ENCODE results near the gene KLHL10.

KLHL10 gene

DNA sequence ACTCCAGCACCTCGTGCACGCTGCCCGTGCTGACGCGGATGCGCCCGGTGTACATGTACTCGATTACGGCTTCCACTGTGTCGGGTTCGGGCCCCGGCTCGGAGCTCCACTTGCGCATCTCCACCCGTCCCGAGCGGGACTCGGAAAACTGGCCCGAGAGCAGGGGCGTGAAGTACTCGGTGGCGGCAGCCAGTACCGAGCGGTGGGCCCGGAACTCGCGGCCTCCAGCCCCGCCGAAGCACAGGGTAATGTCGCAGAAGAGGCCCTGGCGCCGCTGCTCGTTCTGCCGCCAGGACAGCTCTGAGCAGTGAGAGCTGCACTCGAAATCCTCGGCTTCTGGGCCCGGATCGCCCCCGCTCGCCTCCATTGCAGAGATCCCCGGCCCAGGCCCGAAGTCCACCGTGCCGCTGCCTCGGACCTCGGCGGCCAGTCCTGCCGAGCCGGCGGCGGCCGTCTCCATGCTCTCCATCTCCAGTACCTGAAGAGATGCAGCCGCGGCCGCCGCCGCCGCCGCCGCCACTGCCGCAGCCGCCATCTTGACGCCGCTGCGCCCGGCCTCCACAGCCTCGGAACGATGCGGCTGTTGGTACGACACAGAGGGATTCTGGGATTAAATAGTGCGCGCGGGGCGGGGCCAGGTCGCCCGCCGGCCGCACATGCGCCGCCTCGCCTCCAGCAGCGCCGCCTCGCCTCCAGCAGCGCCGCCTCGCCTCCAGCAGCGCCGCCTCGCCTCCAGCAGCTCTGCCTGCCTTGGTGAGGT is 27.4 kb downstream of the KLHL10 start, which contains the start of gene KLHL11:
KLHL11 (minus strand) TSS at position 588 of the 760 bp plus-strand sequence; CDS start at position 535, 53 bp downstream.
- TF ChIP-seq PPARA (CRISPR knock-in tag; IDR thresholded peaks at IDR 0.05; ENCODE audit: borderline replicate concordance), result no peak
- peak; percentile 95 for ATAC-seq

DNA sequence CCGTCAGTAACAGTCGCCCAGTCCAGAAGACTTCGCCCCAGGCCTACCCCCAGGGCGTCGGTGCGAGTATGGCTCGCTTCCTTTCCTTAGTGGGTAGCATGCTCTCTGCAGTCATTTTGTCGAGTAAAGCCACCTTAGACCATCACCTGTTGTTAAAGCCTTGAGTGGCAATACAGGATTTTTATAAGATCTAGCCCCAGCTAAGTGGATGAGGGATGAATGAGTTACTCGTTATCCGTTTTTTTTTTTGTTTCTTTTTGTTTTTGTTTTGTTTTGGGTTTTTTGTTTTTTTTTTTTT is 27.9 kb downstream of the KLHL10 start:
- TF ChIP-seq PPARA (CRISPR knock-in tag; IDR thresholded peaks at IDR 0.05; ENCODE audit: borderline replicate concordance), result no peak
- TF ChIP-seq RARB (CRISPR knock-in tag; IDR thresholded peaks at IDR 0.05), result no peak
- TF ChIP-seq, protein P1, sequence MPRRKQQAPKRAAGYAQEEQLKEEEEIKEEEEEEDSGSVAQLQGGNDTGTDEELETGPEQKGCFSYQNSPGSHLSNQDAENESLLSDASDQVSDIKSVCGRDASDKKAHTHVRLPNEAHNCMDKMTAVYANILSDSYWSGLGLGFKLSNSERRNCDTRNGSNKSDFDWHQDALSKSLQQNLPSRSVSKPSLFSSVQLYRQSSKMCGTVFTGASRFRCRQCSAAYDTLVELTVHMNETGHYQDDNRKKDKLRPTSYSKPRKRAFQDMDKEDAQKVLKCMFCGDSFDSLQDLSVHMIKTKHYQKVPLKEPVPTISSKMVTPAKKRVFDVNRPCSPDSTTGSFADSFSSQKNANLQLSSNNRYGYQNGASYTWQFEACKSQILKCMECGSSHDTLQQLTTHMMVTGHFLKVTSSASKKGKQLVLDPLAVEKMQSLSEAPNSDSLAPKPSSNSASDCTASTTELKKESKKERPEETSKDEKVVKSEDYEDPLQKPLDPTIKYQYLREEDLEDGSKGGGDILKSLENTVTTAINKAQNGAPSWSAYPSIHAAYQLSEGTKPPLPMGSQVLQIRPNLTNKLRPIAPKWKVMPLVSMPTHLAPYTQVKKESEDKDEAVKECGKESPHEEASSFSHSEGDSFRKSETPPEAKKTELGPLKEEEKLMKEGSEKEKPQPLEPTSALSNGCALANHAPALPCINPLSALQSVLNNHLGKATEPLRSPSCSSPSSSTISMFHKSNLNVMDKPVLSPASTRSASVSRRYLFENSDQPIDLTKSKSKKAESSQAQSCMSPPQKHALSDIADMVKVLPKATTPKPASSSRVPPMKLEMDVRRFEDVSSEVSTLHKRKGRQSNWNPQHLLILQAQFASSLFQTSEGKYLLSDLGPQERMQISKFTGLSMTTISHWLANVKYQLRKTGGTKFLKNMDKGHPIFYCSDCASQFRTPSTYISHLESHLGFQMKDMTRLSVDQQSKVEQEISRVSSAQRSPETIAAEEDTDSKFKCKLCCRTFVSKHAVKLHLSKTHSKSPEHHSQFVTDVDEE (CRISPR knock-in tag; IDR thresholded peaks at IDR 0.05), result no peak
- TF ChIP-seq TOX (CRISPR knock-in tag; IDR thresholded peaks at IDR 0.05; ENCODE audit: borderline replicate concordance), result no peak
- TF ChIP-seq, protein P2, sequence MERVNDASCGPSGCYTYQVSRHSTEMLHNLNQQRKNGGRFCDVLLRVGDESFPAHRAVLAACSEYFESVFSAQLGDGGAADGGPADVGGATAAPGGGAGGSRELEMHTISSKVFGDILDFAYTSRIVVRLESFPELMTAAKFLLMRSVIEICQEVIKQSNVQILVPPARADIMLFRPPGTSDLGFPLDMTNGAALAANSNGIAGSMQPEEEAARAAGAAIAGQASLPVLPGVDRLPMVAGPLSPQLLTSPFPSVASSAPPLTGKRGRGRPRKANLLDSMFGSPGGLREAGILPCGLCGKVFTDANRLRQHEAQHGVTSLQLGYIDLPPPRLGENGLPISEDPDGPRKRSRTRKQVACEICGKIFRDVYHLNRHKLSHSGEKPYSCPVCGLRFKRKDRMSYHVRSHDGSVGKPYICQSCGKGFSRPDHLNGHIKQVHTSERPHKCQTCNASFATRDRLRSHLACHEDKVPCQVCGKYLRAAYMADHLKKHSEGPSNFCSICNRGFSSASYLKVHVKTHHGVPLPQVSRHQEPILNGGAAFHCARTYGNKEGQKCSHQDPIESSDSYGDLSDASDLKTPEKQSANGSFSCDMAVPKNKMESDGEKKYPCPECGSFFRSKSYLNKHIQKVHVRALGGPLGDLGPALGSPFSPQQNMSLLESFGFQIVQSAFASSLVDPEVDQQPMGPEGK (CRISPR knock-in tag; IDR thresholded peaks at IDR 0.05; ENCODE audit: borderline replicate concordance), result no peak
- no peak for TF ChIP-seq BACH2 (CRISPR knock-in tag; IDR thresholded peaks at IDR 0.05; ENCODE audit: borderline replicate concordance)
- TF ChIP-seq ZNF70 (CRISPR knock-in tag; IDR thresholded peaks at IDR 0.05), result no peak
- TF ChIP-seq ZFP3 (CRISPR knock-in tag; IDR thresholded peaks at IDR 0.05), result no peak
- TF ChIP-seq, protein P3, sequence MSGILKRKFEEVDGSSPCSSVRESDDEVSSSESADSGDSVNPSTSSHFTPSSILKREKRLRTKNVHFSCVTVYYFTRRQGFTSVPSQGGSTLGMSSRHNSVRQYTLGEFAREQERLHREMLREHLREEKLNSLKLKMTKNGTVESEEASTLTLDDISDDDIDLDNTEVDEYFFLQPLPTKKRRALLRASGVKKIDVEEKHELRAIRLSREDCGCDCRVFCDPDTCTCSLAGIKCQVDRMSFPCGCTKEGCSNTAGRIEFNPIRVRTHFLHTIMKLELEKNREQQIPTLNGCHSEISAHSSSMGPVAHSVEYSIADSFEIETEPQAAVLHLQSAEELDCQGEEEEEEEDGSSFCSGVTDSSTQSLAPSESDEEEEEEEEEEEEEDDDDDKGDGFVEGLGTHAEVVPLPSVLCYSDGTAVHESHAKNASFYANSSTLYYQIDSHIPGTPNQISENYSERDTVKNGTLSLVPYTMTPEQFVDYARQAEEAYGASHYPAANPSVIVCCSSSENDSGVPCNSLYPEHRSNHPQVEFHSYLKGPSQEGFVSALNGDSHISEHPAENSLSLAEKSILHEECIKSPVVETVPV (CRISPR knock-in tag; IDR thresholded peaks at IDR 0.05), result no peak
- TF ChIP-seq ZC3H10 (CRISPR knock-in tag; IDR thresholded peaks at IDR 0.05), result no peak
- TF ChIP-seq ARNTL (CRISPR knock-in tag; IDR thresholded peaks at IDR 0.05; ENCODE audit: borderline replicate concordance, low read depth), result no peak
- TF ChIP-seq CSDC2 (CRISPR knock-in tag; IDR thresholded peaks at IDR 0.05), result no peak
- TF ChIP-seq ZFP30 (CRISPR knock-in tag; IDR thresholded peaks at IDR 0.05), result no peak
- no peak for TF ChIP-seq ESRRG (CRISPR knock-in tag; IDR thresholded peaks at IDR 0.05)
- TF ChIP-seq ZNF8 (CRISPR knock-in tag; IDR thresholded peaks at IDR 0.05), result no peak
- TF ChIP-seq TCF4 (CRISPR knock-in tag; IDR thresholded peaks at IDR 0.05; ENCODE audit: borderline replicate concordance), result no peak
- TF ChIP-seq, protein P4, sequence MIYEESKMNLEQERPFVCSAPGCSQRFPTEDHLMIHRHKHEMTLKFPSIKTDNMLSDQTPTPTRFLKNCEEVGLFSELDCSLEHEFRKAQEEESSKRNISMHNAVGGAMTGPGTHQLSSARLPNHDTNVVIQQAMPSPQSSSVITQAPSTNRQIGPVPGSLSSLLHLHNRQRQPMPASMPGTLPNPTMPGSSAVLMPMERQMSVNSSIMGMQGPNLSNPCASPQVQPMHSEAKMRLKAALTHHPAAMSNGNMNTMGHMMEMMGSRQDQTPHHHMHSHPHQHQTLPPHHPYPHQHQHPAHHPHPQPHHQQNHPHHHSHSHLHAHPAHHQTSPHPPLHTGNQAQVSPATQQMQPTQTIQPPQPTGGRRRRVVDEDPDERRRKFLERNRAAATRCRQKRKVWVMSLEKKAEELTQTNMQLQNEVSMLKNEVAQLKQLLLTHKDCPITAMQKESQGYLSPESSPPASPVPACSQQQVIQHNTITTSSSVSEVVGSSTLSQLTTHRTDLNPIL (CRISPR knock-in tag; IDR thresholded peaks at IDR 0.05; ENCODE audit: low read depth), result no peak
- no peak for TF ChIP-seq SNAI2 (CRISPR knock-in tag; IDR thresholded peaks at IDR 0.05)
- no peak for ATAC-seq

DNA sequence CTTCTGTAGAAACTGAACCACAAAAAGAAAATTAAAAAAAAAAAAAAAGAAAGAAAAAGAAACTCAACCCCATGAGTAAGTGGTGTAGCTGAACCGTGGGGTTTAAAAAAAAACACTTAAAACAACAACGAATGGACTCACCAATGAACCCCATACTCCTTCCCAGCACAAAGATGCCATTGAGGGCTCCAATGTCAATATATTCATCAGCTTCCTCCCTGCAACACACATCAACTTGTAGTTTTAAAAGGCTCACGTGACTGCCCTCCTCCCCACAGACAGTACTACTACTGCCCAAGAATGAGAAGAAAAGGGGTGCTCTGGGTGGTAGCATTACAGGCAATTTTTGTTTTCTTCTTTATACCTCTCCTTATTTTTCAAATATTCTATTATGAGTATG is 30.9 kb downstream of the KLHL10 start:
- TF ChIP-seq, protein P3 (CRISPR knock-in tag; IDR thresholded peaks at IDR 0.05), result no peak
- TF ChIP-seq ESRRG (CRISPR knock-in tag; IDR thresholded peaks at IDR 0.05), result no peak
- no peak for TF ChIP-seq PPARA (CRISPR knock-in tag; IDR thresholded peaks at IDR 0.05; ENCODE audit: borderline replicate concordance)
- no peak for ATAC-seq

DNA sequence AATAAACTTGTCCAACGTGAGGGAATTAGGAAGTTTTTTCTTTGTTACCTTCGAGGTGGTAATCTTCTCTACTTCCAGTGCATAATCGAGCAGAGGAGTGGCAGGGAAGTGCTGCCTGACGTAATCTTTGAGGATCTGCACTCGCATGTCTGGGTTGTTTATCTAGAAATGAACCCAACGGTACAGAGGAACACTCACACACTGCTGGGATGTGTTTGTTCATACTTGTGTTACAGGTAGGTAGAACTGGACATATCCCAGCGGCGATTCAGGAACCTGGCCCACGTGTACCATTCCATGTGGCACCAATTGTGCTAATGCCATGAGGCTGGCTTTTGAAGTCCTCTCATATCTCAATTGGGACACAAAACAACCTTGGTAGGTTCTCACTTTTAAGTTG is 31.8 kb downstream of the KLHL10 start:
- no peak for TF ChIP-seq TOX (CRISPR knock-in tag; IDR thresholded peaks at IDR 0.05; ENCODE audit: borderline replicate concordance)
- no peak for TF ChIP-seq ZNF565 (CRISPR knock-in tag; conservative IDR thresholded peaks at IDR 0.05; ENCODE audit: low read depth)
- no peak for TF ChIP-seq ESRRG (CRISPR knock-in tag; IDR thresholded peaks at IDR 0.05)
- TF ChIP-seq, protein P3 (CRISPR knock-in tag; IDR thresholded peaks at IDR 0.05), result no peak
- TF ChIP-seq, protein P2 (CRISPR knock-in tag; IDR thresholded peaks at IDR 0.05; ENCODE audit: borderline replicate concordance), result no peak
- no peak for ATAC-seq
